CD4-positive, alpha-beta T cell (primary cell): ENCODE measurements around the gene SCN10A. TPM values are rescaled to one million over a fixed set of nuclear protein-coding genes. Genes with fewer than 3 reads are reported as not detected.

Source experiments
- ATAC-seq: fragments of 200-7000 bp; cut with Tn5 transposase; one replicate; pipeline ENCODE4 v1.10.0; 2022; ENCODE audit warnings: mild to moderate bottlenecking; ENCODE audit not compliant: poor library complexity
- CTCF ChIA-PET: fragments of 350-600 bp; sonication (Branson Sonifier 250); formaldehyde crosslinking; loops from one replicate; lab custom pipeline; 2021; ENCODE audit warnings: antibody characterized with exemption, inconsistent platforms; lab: Charles Lee
- POLR2A ChIA-PET: fragments of 350-600 bp; sonication (Branson Sonifier 250); formaldehyde crosslinking; loops from one replicate; lab custom pipeline; 2021; ENCODE audit warnings: antibody characterized with exemption, inconsistent platforms; lab: Charles Lee
- DNase-seq, 14 experiments: peaks; one replicate each; pipeline ENCODE4 v3.0.0-alpha.2; 2013 to 2020; ENCODE audit warnings: mixed read lengths in 2 of 14
- H3K27ac ChIP-seq, 2 donors: one replicate each; pipeline versions ENCODE4 v1.5.1 to v1.7.0; 2013; ENCODE audit warnings: low read length in 2 of 2, low read depth in 1 of 2, mild to moderate bottlenecking in 1 of 2
- H3K27me3 ChIP-seq, 2 experiments: 1 replicate in 1 of 2; 2 replicates in 1 of 2; pipeline versions ENCODE4 v1.6.1 to v1.7.0; 2013; ENCODE audit warnings: low read length in 2 of 2, control low read depth in 1 of 2, mild to moderate bottlenecking in 1 of 2, moderate library complexity in 1 of 2; ENCODE audit not compliant: insufficient read depth in 2 of 2, control insufficient read depth in 1 of 2
- H3K36me3 ChIP-seq: one replicate; pipeline ENCODE4 v1.6.1; 2013; ENCODE audit warnings: low read length, control low read depth; ENCODE audit not compliant: insufficient read depth
- H3K4me1 ChIP-seq: one replicate; pipeline ENCODE4 v1.6.1; 2013; ENCODE audit warnings: low read length, control low read depth; ENCODE audit not compliant: insufficient read depth
- H3K4me3 ChIP-seq: one replicate; pipeline ENCODE4 v1.5.1; 2013; ENCODE audit warnings: mild to moderate bottlenecking, low read length, moderate library complexity
- H3K9me3 ChIP-seq, 2 experiments: 1 replicate in 1 of 2; 2 replicates in 1 of 2; pipeline versions ENCODE4 v1.6.1 to v1.7.0; 2013; ENCODE audit warnings: low read length in 2 of 2, mild to moderate bottlenecking in 2 of 2, control low read depth in 1 of 2, moderate library complexity in 1 of 2; ENCODE audit not compliant: control insufficient read depth in 1 of 2, insufficient read depth in 1 of 2
- H3K27ac Mint-ChIP-seq: one replicate; pipeline ENCODE4 v1.8.0; 2020; ENCODE audit warnings: mixed read lengths
- H3K27me3 Mint-ChIP-seq: one replicate; pipeline ENCODE4 v1.8.0; 2021; ENCODE audit warnings: mixed read lengths
- H3K36me3 Mint-ChIP-seq: one replicate; pipeline ENCODE4 v1.8.0; 2021; ENCODE audit warnings: low read depth, mixed read lengths
- H3K4me1 Mint-ChIP-seq: one replicate; pipeline ENCODE4 v1.8.0; 2021; ENCODE audit warnings: low read depth, mixed read lengths
- H3K4me3 Mint-ChIP-seq: one replicate; pipeline ENCODE4 v1.8.0; 2020; ENCODE audit warnings: mild to moderate bottlenecking, mixed read lengths
- H3K9me3 Mint-ChIP-seq: one replicate; pipeline ENCODE4 v1.8.0; 2020; ENCODE audit warnings: mixed read lengths
- intact Hi-C, 2 experiments: fragments of 100-400 bp; cut with DNase I in 1 of 2; cut with micrococcal nuclease in 1 of 2; formaldehyde crosslinking; loops; one replicate each; pipeline versions ENCODE4 v1.15.1 to v1.9.0; 2023 to 2025; cut with DNase I, micrococcal nuclease
- total RNA-seq, 174 experiments: library from RNA in 2 of 174; stranded (reverse) in 2 of 174; gene quantifications; one replicate each; pipeline ENCODE4 v1.2.3 and lab custom pipeline; 2021 to 2026
- TF ChIP-seq, protein P1 (sequence below): fragments of 200-600 bp; IDR thresholded peaks from one replicate; pipeline ENCODE4 v1.8.0; 2022; ENCODE audit warnings: antibody characterized with exemption, mild to moderate bottlenecking

Gene SCN10A
- total RNA-seq, 2 experiments from 2014 or later, result not detected

DNA sequence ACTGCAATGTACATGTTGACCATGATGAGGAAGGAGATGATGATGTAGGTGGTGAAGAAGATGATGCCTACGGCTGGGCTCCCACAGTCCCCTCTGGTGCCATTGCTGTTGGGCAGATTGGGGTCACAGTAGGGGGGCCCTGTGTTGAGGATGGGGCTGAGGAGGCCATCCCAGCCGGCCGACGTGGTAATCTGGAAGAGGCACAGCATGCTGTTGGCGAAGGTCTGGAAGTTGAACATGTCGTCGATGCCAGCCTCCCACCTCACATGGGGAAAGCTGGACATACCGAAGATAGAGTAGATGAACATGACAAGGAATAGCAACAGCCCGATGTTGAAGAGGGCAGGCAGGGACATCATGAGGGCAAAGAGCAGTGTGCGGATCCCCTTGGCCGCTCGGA, 118.0 kb downstream of the SCN10A start:
- Histone ChIP-seq H3K9me3 (peaks cover 0 to 4% of the 10 kb centered on the region in 2 experiments), H3K4me1 (no peaks in the 10 kb centered on the region), H3K36me3 (no peaks in the 10 kb centered on the region), H3K27me3 (no peaks in the 10 kb centered on the region), H3K4me3 (no peak overlapping the region), H3K27ac (no peak overlapping the region)
- Mint-ChIP-seq H3K27me3 (peaks cover 16% of the 10 kb centered on the region), H3K9me3 (peaks cover 3% of the 10 kb centered on the region), H3K27ac (no peak overlapping the region), H3K4me3 (no peak overlapping the region), H3K4me1 (no peaks in the 10 kb centered on the region), H3K36me3 (no peaks in the 10 kb centered on the region)
- TF ChIP-seq, protein P1, sequence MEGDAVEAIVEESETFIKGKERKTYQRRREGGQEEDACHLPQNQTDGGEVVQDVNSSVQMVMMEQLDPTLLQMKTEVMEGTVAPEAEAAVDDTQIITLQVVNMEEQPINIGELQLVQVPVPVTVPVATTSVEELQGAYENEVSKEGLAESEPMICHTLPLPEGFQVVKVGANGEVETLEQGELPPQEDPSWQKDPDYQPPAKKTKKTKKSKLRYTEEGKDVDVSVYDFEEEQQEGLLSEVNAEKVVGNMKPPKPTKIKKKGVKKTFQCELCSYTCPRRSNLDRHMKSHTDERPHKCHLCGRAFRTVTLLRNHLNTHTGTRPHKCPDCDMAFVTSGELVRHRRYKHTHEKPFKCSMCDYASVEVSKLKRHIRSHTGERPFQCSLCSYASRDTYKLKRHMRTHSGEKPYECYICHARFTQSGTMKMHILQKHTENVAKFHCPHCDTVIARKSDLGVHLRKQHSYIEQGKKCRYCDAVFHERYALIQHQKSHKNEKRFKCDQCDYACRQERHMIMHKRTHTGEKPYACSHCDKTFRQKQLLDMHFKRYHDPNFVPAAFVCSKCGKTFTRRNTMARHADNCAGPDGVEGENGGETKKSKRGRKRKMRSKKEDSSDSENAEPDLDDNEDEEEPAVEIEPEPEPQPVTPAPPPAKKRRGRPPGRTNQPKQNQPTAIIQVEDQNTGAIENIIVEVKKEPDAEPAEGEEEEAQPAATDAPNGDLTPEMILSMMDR, result no peak
- ChIA-PET POLR2A (no interaction called here), CTCF (no interaction called here)
- no peak for DNase-seq
- intact Hi-C loops, result no loop called here
- no peak for ATAC-seq

DNA sequence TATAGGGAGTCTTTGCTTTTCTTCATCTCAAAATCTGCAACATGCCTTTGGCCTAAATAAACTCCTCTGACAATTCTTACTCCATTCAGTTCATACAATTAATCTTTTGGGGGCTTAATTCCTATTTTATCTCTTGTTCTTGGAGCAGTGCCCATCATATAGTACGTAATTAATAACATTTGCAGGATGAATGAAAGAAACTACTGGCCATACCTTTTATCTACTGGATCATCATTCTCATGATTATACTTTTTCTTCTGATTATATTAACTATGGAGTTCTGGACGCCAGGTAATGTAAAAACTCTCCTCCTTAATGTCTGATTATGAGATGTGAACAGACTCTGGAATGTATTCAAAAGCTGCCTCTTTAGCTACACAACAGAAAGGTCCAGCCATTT, 120.0 kb downstream of the SCN10A start:
- no peaks in the 10 kb centered on the region for H3K36me3 ChIP-seq
- peaks cover 16% of the 10 kb centered on the region for H3K27me3 Mint-ChIP-seq
- ChIA-PET CTCF (no interaction called here), POLR2A (no interaction called here)
- no peak overlapping the region for H3K27ac ChIP-seq
- no peak overlapping the region for H3K4me3 ChIP-seq
- peaks cover 0 to 4% of the 10 kb centered on the region in 2 experiments for H3K9me3 ChIP-seq
- no peaks in the 10 kb centered on the region for H3K4me1 ChIP-seq
- intact Hi-C loops, result no loop called here
- DNase-seq (no peak), ATAC-seq (no peak)
- no peaks in the 10 kb centered on the region for H3K4me1 Mint-ChIP-seq
- no peaks in the 10 kb centered on the region for H3K27me3 ChIP-seq
- TF ChIP-seq, protein P1, result no peak
- no peak overlapping the region for H3K4me3 Mint-ChIP-seq
- no peaks in the 10 kb centered on the region for H3K36me3 Mint-ChIP-seq
- H3K9me3 Mint-ChIP-seq, result peaks cover 3% of the 10 kb centered on the region
- H3K27ac Mint-ChIP-seq, result no peak overlapping the region

DNA sequence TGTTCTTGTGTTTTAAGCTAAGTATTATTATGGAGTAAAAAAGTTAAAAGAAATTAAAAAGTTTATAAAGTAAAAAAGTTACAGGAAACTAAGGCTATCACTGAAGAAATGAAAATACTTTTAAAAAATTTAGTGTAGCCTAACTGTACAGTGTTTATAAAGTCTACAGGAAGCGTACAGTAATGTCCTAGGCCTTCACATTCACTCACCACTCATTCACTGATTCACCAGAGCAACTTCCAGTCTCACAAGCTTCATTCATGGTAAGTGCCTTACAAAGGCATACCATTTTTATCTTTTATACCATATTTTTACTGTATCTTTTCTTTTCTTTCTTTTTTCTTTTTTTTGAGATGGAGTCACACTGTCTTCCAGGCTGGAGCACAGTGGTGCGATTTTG, 125.8 kb downstream of the SCN10A start:
- no peaks in the 10 kb centered on the region for H3K9me3 ChIP-seq
- no peaks in the 10 kb centered on the region for H3K4me1 Mint-ChIP-seq
- no peak overlapping the region for H3K27ac ChIP-seq
- H3K27ac Mint-ChIP-seq, result no peak overlapping the region
- no peak overlapping the region for H3K4me3 Mint-ChIP-seq
- H3K4me1 ChIP-seq, result no peaks in the 10 kb centered on the region
- intact Hi-C loops, result no loop called here
- no peaks in the 10 kb centered on the region for H3K36me3 ChIP-seq
- H3K27me3 Mint-ChIP-seq, result no peaks in the 10 kb centered on the region
- H3K36me3 Mint-ChIP-seq, result no peaks in the 10 kb centered on the region
- H3K27me3 ChIP-seq, result no peaks in the 10 kb centered on the region
- no peak for DNase-seq
- ChIA-PET POLR2A (no interaction called here), CTCF (interaction anchor here (1.5 kb wide), 1 partner anchor 10 kb away, joined by 3 read pairs; no protein-coding TSS in a partner anchor)
- TF ChIP-seq, protein P1, result no peak
- H3K9me3 Mint-ChIP-seq, result peaks cover 3% of the 10 kb centered on the region
- no peak for ATAC-seq
- H3K4me3 ChIP-seq, result no peak overlapping the region
